Measurements from ENCODE around the gene RTKN2. TPM values are rescaled to one million over a fixed set of nuclear protein-coding genes. Genes with fewer than 3 reads are reported as not detected.
A peak's percentile ranks its signal among the peaks of the same experiment; 100 is the strongest.
"Not testable (repeated sequence)": the region's sequence is repeated elsewhere in the genome, so short reads cannot be mapped to it uniquely, and the experiment has no call there.

RTKN2 gene
- total RNA-seq, 4 donors from 2014 or later: 0.30 TPM; not detected in 3

- DNase-seq (ENCODE audit: low spot score in 2 of 2): no peak
- Histone ChIP-seq H3K27me3 (no peaks in the 10 kb centered on the region), H3K4me1 (peaks cover 0 to 29% (median 11%) of the 10 kb centered on the region in 4 donors), H3K4me3 (no peak overlapping the region), H3K27ac (peak overlapping the region in 1 of 4 donors; percentile 60), H3K9me3 (no peaks in the 10 kb centered on the region), H3K36me3 (no peaks in the 10 kb centered on the region)
- TF ChIP-seq EP300 (IDR thresholded peaks at IDR 0.05) (no peak), CTCF (IDR thresholded peaks at IDR 0.05) (no peak), POLR2A (IDR thresholded peaks at IDR 0.05) (no peak)
- WGBS, 2 donors: 88 to 89% methylated on average over 3 of the region's 3 CpGs
Observed at GRCh38 chr10:62244088-62244487, 24.6 kb downstream of the RTKN2 start.

GRCh38 chr10:62243647-62243997 lies 25.0 kb downstream of the RTKN2 start:
- peak overlapping the region in 1 of 4 donors; percentile 12 for H3K4me3 ChIP-seq
- no peaks in the 10 kb centered on the region for H3K9me3 ChIP-seq
- peak overlapping the region in 2 of 4 donors; percentile 60 to 73 for H3K27ac ChIP-seq
- peaks cover 0 to 29% (median 11%) of the 10 kb centered on the region in 4 donors for H3K4me1 ChIP-seq
- no peaks in the 10 kb centered on the region for H3K27me3 ChIP-seq
- no peaks in the 10 kb centered on the region for H3K36me3 ChIP-seq
- WGBS, 2 donors: 85 to 87% methylated on average over 2 of the region's 2 CpGs
- no peak for TF ChIP-seq POLR2A (IDR thresholded peaks at IDR 0.05)
- TF ChIP-seq EP300 (IDR thresholded peaks at IDR 0.05): no peak
- TF ChIP-seq CTCF (IDR thresholded peaks at IDR 0.05): no peak
- no peak for DNase-seq (ENCODE audit: low spot score in 2 of 2)

- H3K4me3 ChIP-seq: peak overlapping the region in 1 of 4 donors; percentile 12
- TF ChIP-seq EP300 (IDR thresholded peaks at IDR 0.05): peak in 1 of 2 donors; percentile 92
- H3K4me1 ChIP-seq: peaks cover 0 to 29% (median 11%) of the 10 kb centered on the region in 4 donors
- H3K27ac ChIP-seq: peak overlapping the region in 2 of 4 donors; percentile 60 to 73
- DNase-seq (ENCODE audit: low spot score in 2 of 2): peak in 1 of 2 donors; percentile 58
- not testable (repeated sequence) for H3K9me3 ChIP-seq, H3K27me3 ChIP-seq, H3K36me3 ChIP-seq
- 67 to 70% methylated on average over 4 of the region's 4 CpGs for WGBS, 2 donors
Observed at GRCh38 chr10:62242965-62243646, 25.5 kb downstream of the RTKN2 start.

- H3K9me3 ChIP-seq; H3K27me3 ChIP-seq; DNase-seq (ENCODE audit: low spot score in 2 of 2); H3K4me3 ChIP-seq; H3K36me3 ChIP-seq: not testable (repeated sequence)
- H3K4me1 ChIP-seq: peaks cover 0 to 29% (median 11%) of the 10 kb centered on the region in 4 donors
- H3K27ac ChIP-seq: peak overlapping the region in 1 of 4 donors; percentile 22
- 93 to 97% methylated on average over 4 of the region's 4 CpGs for WGBS, 2 donors
Observed at GRCh38 chr10:62241521-62241920, 27.1 kb downstream of the RTKN2 start.

GRCh38 chr10:62239994-62240393 lies 28.6 kb downstream of the RTKN2 start:
- Histone ChIP-seq H3K4me3 (no peak overlapping the region), H3K36me3 (no peaks in the 10 kb centered on the region), H3K27ac (peak overlapping the region in 2 of 4 donors; percentile 21 to 49), H3K9me3 (no peaks in the 10 kb centered on the region), H3K4me1 (peaks cover 0 to 26% (median 11%) of the 10 kb centered on the region in 4 donors), H3K27me3 (no peaks in the 10 kb centered on the region)
- TF ChIP-seq CTCF (IDR thresholded peaks at IDR 0.05): no peak
- TF ChIP-seq POLR2A (IDR thresholded peaks at IDR 0.05): no peak
- no peak for DNase-seq (ENCODE audit: low spot score in 2 of 2)
- WGBS, 2 donors: 61 to 64% methylated on average over 5 of the region's 5 CpGs

- Histone ChIP-seq H3K27me3 (no peaks in the 10 kb centered on the region), H3K36me3 (no peaks in the 10 kb centered on the region), H3K4me3 (no peak overlapping the region), H3K4me1 (peaks cover 0 to 19% (median 9%) of the 10 kb centered on the region in 4 donors), H3K27ac (no peak overlapping the region), H3K9me3 (no peaks in the 10 kb centered on the region)
- TF ChIP-seq POLR2A (IDR thresholded peaks at IDR 0.05) (no peak), CTCF (IDR thresholded peaks at IDR 0.05) (no peak), EP300 (IDR thresholded peaks at IDR 0.05) (no peak)
- DNase-seq (ENCODE audit: low spot score in 2 of 2): no peak
- 98 to 100% methylated on average over 1 of the region's 1 CpG for WGBS, 2 donors
Observed at GRCh38 chr10:62238880-62239279, 29.8 kb downstream of the RTKN2 start.
